GM23338 (cell line): Measurements from ENCODE around the gene ZNF580. TPM values are rescaled to one million over a fixed set of nuclear protein-coding genes. Genes with fewer than 3 reads are reported as not detected.

Experiments
- ATAC-seq: fragments of 200-7000 bp; cut with Tn5 transposase; 3 replicates; pipeline ENCODE4 v1.9.1; 2020
- DNase-seq: peaks from one replicate; pipeline ENCODE4 v3.0.0-alpha.2; 2015; ENCODE audit warnings: low spot score
- H2AFZ ChIP-seq: fragments of 200-600 bp; sonication (generic); 2 replicates; pipeline ENCODE4 v1.8.0; 2016; ENCODE audit warnings: antibody characterized with exemption, mild to moderate bottlenecking, moderate library complexity
- H3F3A ChIP-seq: fragments of 200-600 bp; sonication (generic); replicated peaks from 2 replicates; pipeline ENCODE4 v1.8.0; 2017; ENCODE audit warnings: antibody characterized with exemption, mixed run types, low read depth
- H3K27ac ChIP-seq: fragments of 200-600 bp; sonication (generic); 2 replicates; pipeline ENCODE4 v1.6.1; 2016; ENCODE audit warnings: low read depth
- H3K27me3 ChIP-seq: fragments of 200-600 bp; sonication (generic); 2 replicates; pipeline ENCODE4 v1.8.0; 2016; ENCODE audit warnings: mild to moderate bottlenecking, mixed run types, moderate library complexity; ENCODE audit not compliant: insufficient read depth
- H3K36me3 ChIP-seq: fragments of 200-600 bp; sonication (generic); 2 replicates; pipeline ENCODE4 v1.8.0; 2016; ENCODE audit warnings: mild to moderate bottlenecking; ENCODE audit not compliant: insufficient read depth
- H3K4me1 ChIP-seq: fragments of 200-600 bp; sonication (generic); 2 replicates; pipeline ENCODE4 v1.8.0; 2016; ENCODE audit warnings: mild to moderate bottlenecking, moderate library complexity; ENCODE audit not compliant: insufficient read depth
- H3K4me2 ChIP-seq: fragments of 200-600 bp; sonication (generic); 2 replicates; pipeline ENCODE4 v1.7.1; 2017; ENCODE audit warnings: mixed run types
- H3K4me3 ChIP-seq: fragments of 200-600 bp; sonication (generic); 2 replicates; pipeline ENCODE4 v1.6.1; 2016; ENCODE audit warnings: mixed run types
- H3K79me2 ChIP-seq: fragments of 200-600 bp; sonication (generic); replicated peaks from 2 replicates; pipeline ENCODE4 v1.8.0; 2017; ENCODE audit warnings: mild to moderate bottlenecking; ENCODE audit not compliant: insufficient read depth
- H3K9me2 ChIP-seq: fragments of 200-600 bp; sonication (generic); 2 replicates; pipeline ENCODE4 v1.8.0; 2017; ENCODE audit not compliant: insufficient read depth
- H4K20me1 ChIP-seq: fragments of 200-600 bp; sonication (generic); replicated peaks from 2 replicates; pipeline ENCODE4 v1.8.0; 2017; ENCODE audit warnings: mild to moderate bottlenecking; ENCODE audit not compliant: insufficient read depth
- H3K27ac Mint-ChIP-seq: 2 replicates; pipeline ENCODE4 v1.8.0; 2020; ENCODE audit warnings: inconsistent platforms, mild to moderate bottlenecking, moderate library complexity, mixed read lengths
- H3K27me3 Mint-ChIP-seq: 3 replicates; pipeline ENCODE4 v1.8.0; 2022; ENCODE audit warnings: low read depth, mild to moderate bottlenecking, moderate library complexity, mixed read lengths, inconsistent platforms; ENCODE audit not compliant: insufficient read depth, poor library complexity
- H3K36me3 Mint-ChIP-seq: 3 replicates; pipeline ENCODE4 v1.8.0; 2021; ENCODE audit warnings: low read depth, mild to moderate bottlenecking, inconsistent platforms, moderate library complexity, mixed read lengths
- H3K4me1 Mint-ChIP-seq: 3 replicates; pipeline ENCODE4 v1.8.0; 2020; ENCODE audit warnings: mild to moderate bottlenecking, inconsistent platforms, mixed read lengths
- H3K4me3 Mint-ChIP-seq: 3 replicates; pipeline ENCODE4 v1.8.0; 2021; ENCODE audit warnings: moderate library complexity, mild to moderate bottlenecking, inconsistent platforms, mixed read lengths
- H3K9me3 Mint-ChIP-seq: 3 replicates; pipeline ENCODE4 v1.8.0; 2020; ENCODE audit warnings: moderate library complexity, mild to moderate bottlenecking, inconsistent platforms, mixed read lengths
- CREB1 ChIP-seq: fragments of 250-450 bp; sonication (Bioruptor Pico); IDR thresholded peaks from 2 replicates; pipeline ENCODE4 v1.5.0; 2020; ENCODE audit warnings: low read depth, mild to moderate bottlenecking, moderate library complexity
- CTCF ChIP-seq, 2 experiments: fragments of 200-600 bp in 1 of 2; sonication (generic) in 1 of 2; conservative IDR thresholded peaks; 2 replicates each; pipeline versions ENCODE4 v1.5.1 to v1.6.1; 2016 to 2017; ENCODE audit warnings: antibody characterized with exemption in 2 of 2, low read depth in 2 of 2, mild to moderate bottlenecking in 2 of 2, moderate library complexity in 1 of 2
- EZH2 ChIP-seq: fragments of 200-600 bp; sonication (generic); IDR thresholded peaks from one replicate; pipeline ENCODE4 v1.8.0; 2017; ENCODE audit warnings: antibody characterized with exemption, mild to moderate bottlenecking, low read depth; ENCODE audit not compliant: unreplicated experiment
- EZH2phosphoT487 ChIP-seq: fragments of 200-600 bp; sonication (generic); IDR thresholded peaks from one replicate; pipeline ENCODE4 v1.8.1; 2018; ENCODE audit warnings: antibody characterized with exemption; ENCODE audit not compliant: unreplicated experiment
- JUNB ChIP-seq: IDR thresholded peaks from one replicate; pipeline ENCODE4 v1.6.1; 2016; ENCODE audit warnings: antibody characterized with exemption; ENCODE audit not compliant: unreplicated experiment
- NANOG ChIP-seq: IDR thresholded peaks from 2 replicates; pipeline ENCODE4 v1.6.1; 2016; ENCODE audit warnings: antibody characterized with exemption, borderline replicate concordance
- POLR2AphosphoS5 ChIP-seq: IDR thresholded peaks from 2 replicates; pipeline ENCODE4 v1.6.1; 2016; ENCODE audit warnings: antibody characterized with exemption, low read depth
- REST ChIP-seq: IDR thresholded peaks from one replicate; pipeline ENCODE4 v1.6.1; 2018; ENCODE audit warnings: antibody characterized with exemption; ENCODE audit not compliant: unreplicated experiment
- STAT1 ChIP-seq: IDR thresholded peaks from one replicate; pipeline ENCODE4 v1.6.1; 2016; ENCODE audit warnings: antibody characterized with exemption; ENCODE audit not compliant: unreplicated experiment
- ZNF114 ChIP-seq: fragments of 250-450 bp; sonication (Bioruptor Pico); IDR thresholded peaks from 2 replicates; pipeline ENCODE4 v1.5.0; 2020; ENCODE audit warnings: mild to moderate bottlenecking, moderate library complexity
- ZNF331 ChIP-seq: fragments of 250-450 bp; sonication (Bioruptor Pico); IDR thresholded peaks from 2 replicates; pipeline ENCODE4 v1.5.0; 2020; ENCODE audit warnings: low read depth, mild to moderate bottlenecking, moderate library complexity
- polyA plus RNA-seq: library from polyadenylated mRNA; unstranded; fragments of >200 nt; fragmentation: Nextera tagmentation; extraction: Ambion mirVana; gene quantifications from 2 replicates; pipeline ENCODE4 v1.2.1, GENCODE V29; 2016
- total RNA-seq: library from RNA; depleted of rRNA; stranded (reverse); fragments of >200 nt; shearing (Covaris generic); gene quantifications from 2 replicates; pipeline ENCODE4 v1.2.3, GENCODE V29; 2014
- TF ChIP-seq, protein P1 (sequence below): IDR thresholded peaks from 2 replicates; pipeline ENCODE4 v1.6.1; 2016; ENCODE audit warnings: antibody characterized with exemption
- TF ChIP-seq, protein P2 (sequence below): fragments of 250-450 bp; sonication (Bioruptor Pico); IDR thresholded peaks from 2 replicates; pipeline ENCODE4 v1.5.0; 2020; ENCODE audit warnings: mild to moderate bottlenecking, moderate library complexity

Gene ZNF580
- total and polyA plus RNA-seq, 2 experiments from 2014 or later = 18.7 to 23.6 TPM

DNA sequence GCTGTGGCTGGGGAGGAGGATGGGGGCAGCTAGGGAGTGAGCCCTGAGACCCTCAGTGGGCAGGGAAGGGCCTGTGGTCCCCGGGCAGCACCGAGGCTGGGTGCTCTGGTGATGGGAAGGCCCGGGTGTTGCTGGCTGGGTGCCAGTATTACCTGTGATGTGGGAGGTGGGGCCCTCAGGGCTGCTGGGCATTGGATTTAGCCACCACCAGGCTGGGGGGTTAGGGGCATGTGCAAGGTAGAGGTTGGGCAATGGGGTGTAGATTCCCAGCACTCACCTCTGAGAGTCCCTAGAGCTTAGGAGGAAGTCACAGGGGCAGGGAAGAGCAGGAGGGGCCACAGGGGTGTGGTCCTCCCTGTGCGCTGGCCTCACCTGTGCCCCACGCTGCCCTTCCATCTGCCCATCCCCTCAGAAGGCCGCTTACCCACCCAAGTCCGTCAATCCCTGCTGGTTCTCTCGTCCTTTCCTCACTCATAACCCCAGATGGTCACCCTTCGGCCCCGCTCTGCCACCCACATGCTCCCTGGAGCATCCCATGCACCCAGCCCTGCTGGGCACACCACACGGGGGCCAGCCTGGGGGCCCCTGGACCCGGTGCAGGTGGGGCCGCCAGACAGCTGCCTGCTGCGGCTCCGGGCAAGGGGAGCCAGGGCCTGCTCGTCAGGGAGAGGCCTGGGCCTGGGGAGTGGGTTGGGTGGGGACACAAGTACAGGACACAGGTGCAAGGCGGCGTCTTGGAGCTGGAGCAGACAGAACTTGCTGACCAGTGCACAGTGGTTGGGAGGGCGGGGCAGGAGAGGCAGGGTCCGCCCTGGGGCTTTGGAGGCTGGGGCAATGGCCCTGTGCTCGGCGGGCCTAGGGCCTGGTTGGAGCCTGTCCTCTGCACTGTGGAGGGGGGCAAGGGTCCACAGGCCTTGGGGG, 46.7 kb downstream of the ZNF580 start:
- Histone ChIP-seq H3K79me2 (peaks cover 20% of the 10 kb centered on the region), H4K20me1 (no peaks in the 10 kb centered on the region; the same call in 1 of the 2 replicates), H3K4me2 (no peak overlapping the region), H2AFZ (no peak overlapping the region), H3K9me2 (no peaks in the 10 kb centered on the region), H3F3A (no peaks in the 10 kb centered on the region), H3K4me1 (no peaks in the 10 kb centered on the region), H3K27me3 (no peaks in the 10 kb centered on the region), H3K27ac (no peak overlapping the region), H3K4me3 (no peak overlapping the region), H3K36me3 (0 out of 2 replicates have a peak, but pooled peaks cover 4% of the 10 kb centered on the region)
- TF ChIP-seq EZH2 (no peak), JUNB (no peak), STAT1 (no peak), CREB1 (CRISPR knock-in tag) (no peak), NANOG (no peak), POLR2AphosphoS5 (no peak), REST (no peak), ZNF331 (CRISPR knock-in tag) (no peak), CTCF (conservative IDR thresholded peaks at IDR 0.05; ENCODE audit: low read depth in 2 of 2) (no peak), EZH2phosphoT487 (no peak), ZNF114 (no peak)
- TF ChIP-seq, protein P1, sequence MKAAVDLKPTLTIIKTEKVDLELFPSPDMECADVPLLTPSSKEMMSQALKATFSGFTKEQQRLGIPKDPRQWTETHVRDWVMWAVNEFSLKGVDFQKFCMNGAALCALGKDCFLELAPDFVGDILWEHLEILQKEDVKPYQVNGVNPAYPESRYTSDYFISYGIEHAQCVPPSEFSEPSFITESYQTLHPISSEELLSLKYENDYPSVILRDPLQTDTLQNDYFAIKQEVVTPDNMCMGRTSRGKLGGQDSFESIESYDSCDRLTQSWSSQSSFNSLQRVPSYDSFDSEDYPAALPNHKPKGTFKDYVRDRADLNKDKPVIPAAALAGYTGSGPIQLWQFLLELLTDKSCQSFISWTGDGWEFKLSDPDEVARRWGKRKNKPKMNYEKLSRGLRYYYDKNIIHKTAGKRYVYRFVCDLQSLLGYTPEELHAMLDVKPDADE = no peak
- TF ChIP-seq, protein P2, sequence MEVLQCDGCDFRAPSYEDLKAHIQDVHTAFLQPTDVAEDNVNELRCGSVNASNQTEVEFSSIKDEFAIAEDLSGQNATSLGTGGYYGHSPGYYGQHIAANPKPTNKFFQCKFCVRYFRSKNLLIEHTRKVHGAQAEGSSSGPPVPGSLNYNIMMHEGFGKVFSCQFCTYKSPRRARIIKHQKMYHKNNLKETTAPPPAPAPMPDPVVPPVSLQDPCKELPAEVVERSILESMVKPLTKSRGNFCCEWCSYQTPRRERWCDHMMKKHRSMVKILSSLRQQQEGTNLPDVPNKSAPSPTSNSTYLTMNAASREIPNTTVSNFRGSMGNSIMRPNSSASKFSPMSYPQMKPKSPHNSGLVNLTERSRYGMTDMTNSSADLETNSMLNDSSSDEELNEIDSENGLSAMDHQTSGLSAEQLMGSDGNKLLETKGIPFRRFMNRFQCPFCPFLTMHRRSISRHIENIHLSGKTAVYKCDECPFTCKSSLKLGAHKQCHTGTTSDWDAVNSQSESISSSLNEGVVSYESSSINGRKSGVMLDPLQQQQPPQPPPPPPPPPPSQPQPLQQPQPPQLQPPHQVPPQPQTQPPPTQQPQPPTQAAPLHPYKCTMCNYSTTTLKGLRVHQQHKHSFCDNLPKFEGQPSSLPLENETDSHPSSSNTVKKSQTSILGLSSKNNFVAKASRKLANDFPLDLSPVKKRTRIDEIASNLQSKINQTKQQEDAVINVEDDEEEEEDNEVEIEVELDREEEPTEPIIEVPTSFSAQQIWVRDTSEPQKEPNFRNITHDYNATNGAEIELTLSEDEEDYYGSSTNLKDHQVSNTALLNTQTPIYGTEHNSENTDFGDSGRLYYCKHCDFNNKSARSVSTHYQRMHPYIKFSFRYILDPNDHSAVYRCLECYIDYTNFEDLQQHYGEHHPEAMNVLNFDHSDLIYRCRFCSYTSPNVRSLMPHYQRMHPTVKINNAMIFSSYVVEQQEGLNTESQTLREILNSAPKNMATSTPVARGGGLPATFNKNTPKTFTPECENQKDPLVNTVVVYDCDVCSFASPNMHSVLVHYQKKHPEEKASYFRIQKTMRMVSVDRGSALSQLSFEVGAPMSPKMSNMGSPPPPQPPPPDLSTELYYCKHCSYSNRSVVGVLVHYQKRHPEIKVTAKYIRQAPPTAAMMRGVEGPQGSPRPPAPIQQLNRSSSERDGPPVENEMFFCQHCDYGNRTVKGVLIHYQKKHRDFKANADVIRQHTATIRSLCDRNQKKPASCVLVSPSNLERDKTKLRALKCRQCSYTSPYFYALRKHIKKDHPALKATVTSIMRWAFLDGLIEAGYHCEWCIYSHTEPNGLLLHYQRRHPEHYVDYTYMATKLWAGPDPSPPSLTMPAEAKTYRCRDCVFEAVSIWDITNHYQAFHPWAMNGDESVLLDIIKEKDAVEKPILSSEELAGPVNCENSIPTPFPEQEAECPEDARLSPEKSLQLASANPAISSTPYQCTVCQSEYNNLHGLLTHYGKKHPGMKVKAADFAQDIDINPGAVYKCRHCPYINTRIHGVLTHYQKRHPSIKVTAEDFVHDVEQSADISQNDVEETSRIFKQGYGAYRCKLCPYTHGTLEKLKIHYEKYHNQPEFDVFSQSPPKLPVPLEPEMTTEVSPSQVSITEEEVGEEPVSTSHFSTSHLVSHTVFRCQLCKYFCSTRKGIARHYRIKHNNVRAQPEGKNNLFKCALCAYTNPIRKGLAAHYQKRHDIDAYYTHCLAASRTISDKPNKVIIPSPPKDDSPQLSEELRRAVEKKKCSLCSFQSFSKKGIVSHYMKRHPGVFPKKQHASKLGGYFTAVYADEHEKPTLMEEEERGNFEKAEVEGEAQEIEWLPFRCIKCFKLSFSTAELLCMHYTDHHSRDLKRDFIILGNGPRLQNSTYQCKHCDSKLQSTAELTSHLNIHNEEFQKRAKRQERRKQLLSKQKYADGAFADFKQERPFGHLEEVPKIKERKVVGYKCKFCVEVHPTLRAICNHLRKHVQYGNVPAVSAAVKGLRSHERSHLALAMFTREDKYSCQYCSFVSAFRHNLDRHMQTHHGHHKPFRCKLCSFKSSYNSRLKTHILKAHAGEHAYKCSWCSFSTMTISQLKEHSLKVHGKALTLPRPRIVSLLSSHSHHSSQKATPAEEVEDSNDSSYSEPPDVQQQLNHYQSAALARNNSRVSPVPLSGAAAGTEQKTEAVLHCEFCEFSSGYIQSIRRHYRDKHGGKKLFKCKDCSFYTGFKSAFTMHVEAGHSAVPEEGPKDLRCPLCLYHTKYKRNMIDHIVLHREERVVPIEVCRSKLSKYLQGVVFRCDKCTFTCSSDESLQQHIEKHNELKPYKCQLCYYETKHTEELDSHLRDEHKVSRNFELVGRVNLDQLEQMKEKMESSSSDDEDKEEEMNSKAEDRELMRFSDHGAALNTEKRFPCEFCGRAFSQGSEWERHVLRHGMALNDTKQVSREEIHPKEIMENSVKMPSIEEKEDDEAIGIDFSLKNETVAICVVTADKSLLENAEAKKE (CRISPR knock-in tag) = no peak
- Mint-ChIP-seq H3K27me3 (peaks cover 5% of the 10 kb centered on the region), H3K4me1 (no peaks in the 10 kb centered on the region), H3K27ac (no peak overlapping the region), H3K36me3 (peaks cover 25% of the 10 kb centered on the region), H3K9me3 (no peaks in the 10 kb centered on the region), H3K4me3 (no peak overlapping the region)
- DNase-seq = no peak
- no peak for ATAC-seq
